Mesothelial cell of epicardium (in vitro differentiated cells): ENCODE results near the gene FAM3C. TPM values are rescaled to one million over a fixed set of nuclear protein-coding genes. Genes with fewer than 3 reads are reported as not detected.

Experiments
- DNase-seq, 2 experiments: peaks; one replicate each; pipeline ENCODE4 v3.0.0; 2021; ENCODE audit warnings: low spot score in 2 of 2; ENCODE audit not compliant: unreplicated experiment in 2 of 2
- H3K27ac Mint-ChIP-seq: 2 replicates; pipeline ENCODE4 v1.8.0; 2021; ENCODE audit warnings: mixed read lengths
- H3K27me3 Mint-ChIP-seq: 2 replicates; pipeline ENCODE4 v1.8.0; 2021; ENCODE audit warnings: low read depth, mixed read lengths
- H3K36me3 Mint-ChIP-seq: 2 replicates; pipeline ENCODE4 v1.8.0; 2021; ENCODE audit warnings: mixed read lengths
- H3K4me1 Mint-ChIP-seq: 2 replicates; pipeline ENCODE4 v1.8.0; 2021; ENCODE audit warnings: mixed read lengths
- H3K4me3 Mint-ChIP-seq: 2 replicates; pipeline ENCODE4 v1.8.0; 2021; ENCODE audit warnings: mild to moderate bottlenecking, moderate library complexity, mixed read lengths
- H3K9me3 Mint-ChIP-seq: 2 replicates; pipeline ENCODE4 v1.8.0; 2021; ENCODE audit warnings: mixed read lengths
- CTCF ChIP-seq: fragments of 200-600 bp; sonication (generic); IDR thresholded peaks from one replicate; pipeline ENCODE4 v1.5.0; 2021; ENCODE audit warnings: antibody characterized with exemption; ENCODE audit not compliant: unreplicated experiment
- total RNA-seq: library from RNA; stranded (reverse); gene quantifications from 3 replicates; pipeline ENCODE4 v1.2.1, GENCODE V29; 2021

FAM3C gene
- total RNA-seq, 1 donor from 2014 or later, result 78.2 TPM

GRCh38 chr7:121344093-121344492 is 52.0 kb downstream of the FAM3C start:
- Mint-ChIP-seq H3K4me3 (no peak overlapping the region), H3K27ac (no peak overlapping the region), H3K27me3 (no peaks in the 10 kb centered on the region), H3K4me1 (peaks cover 7% of the 10 kb centered on the region), H3K9me3 (no peaks in the 10 kb centered on the region), H3K36me3 (peaks cover 15% of the 10 kb centered on the region)
- no peak for TF ChIP-seq CTCF
- no peak for DNase-seq

GRCh38 chr7:121343302-121343701 is 52.8 kb downstream of the FAM3C start:
- no peak for TF ChIP-seq CTCF
- no peaks in the 10 kb centered on the region for H3K9me3 Mint-ChIP-seq
- H3K27me3 Mint-ChIP-seq, result no peaks in the 10 kb centered on the region
- peaks cover 7% of the 10 kb centered on the region for H3K4me1 Mint-ChIP-seq
- H3K36me3 Mint-ChIP-seq, result peaks cover 15% of the 10 kb centered on the region
- no peak for DNase-seq
- H3K27ac Mint-ChIP-seq, result no peak overlapping the region
- no peak overlapping the region for H3K4me3 Mint-ChIP-seq

- H3K27me3 Mint-ChIP-seq, result no peaks in the 10 kb centered on the region
- peaks cover 15% of the 10 kb centered on the region for H3K36me3 Mint-ChIP-seq
- peaks cover 11% of the 10 kb centered on the region for H3K4me1 Mint-ChIP-seq
- DNase-seq, result no peak
- no peak overlapping the region for H3K27ac Mint-ChIP-seq
- no peaks in the 10 kb centered on the region for H3K9me3 Mint-ChIP-seq
- no peak for TF ChIP-seq CTCF
- no peak overlapping the region for H3K4me3 Mint-ChIP-seq
Measured at GRCh38 chr7:121342631-121343030, 53.5 kb downstream of the FAM3C start.

- Mint-ChIP-seq H3K27me3 (no peaks in the 10 kb centered on the region), H3K4me1 (peaks cover 15% of the 10 kb centered on the region), H3K4me3 (no peak overlapping the region), H3K9me3 (no peaks in the 10 kb centered on the region), H3K36me3 (peaks cover 9% of the 10 kb centered on the region), H3K27ac (no peak overlapping the region)
- TF ChIP-seq CTCF, result no peak
- DNase-seq, result no peak
Measured at GRCh38 chr7:121341933-121342332, 54.2 kb downstream of the FAM3C start.

GRCh38 chr7:121339082-121339481 is 57.0 kb downstream of the FAM3C start:
- Mint-ChIP-seq H3K27me3 (peaks cover 13% of the 10 kb centered on the region), H3K4me3 (no peak overlapping the region), H3K4me1 (peaks cover 19% of the 10 kb centered on the region), H3K9me3 (no peaks in the 10 kb centered on the region), H3K27ac (no peak overlapping the region), H3K36me3 (no peaks in the 10 kb centered on the region)
- DNase-seq, result no peak
- no peak for TF ChIP-seq CTCF

GRCh38 chr7:121337398-121337797 is 58.7 kb downstream of the FAM3C start:
- no peaks in the 10 kb centered on the region for H3K9me3 Mint-ChIP-seq
- no peak for DNase-seq
- no peaks in the 10 kb centered on the region for H3K36me3 Mint-ChIP-seq
- H3K4me3 Mint-ChIP-seq, result no peak overlapping the region
- H3K4me1 Mint-ChIP-seq, result peaks cover 15% of the 10 kb centered on the region
- no peak overlapping the region for H3K27ac Mint-ChIP-seq
- peaks cover 16% of the 10 kb centered on the region for H3K27me3 Mint-ChIP-seq
- no peak for TF ChIP-seq CTCF
